ENCODE data around the gene AP5S1. TPM values are rescaled to one million over a fixed set of nuclear protein-coding genes. Genes with fewer than 3 reads are reported as not detected.

The AP5S1 gene
- total RNA-seq, 1 experiment from 2014 or later: 3.9 TPM

DNA sequence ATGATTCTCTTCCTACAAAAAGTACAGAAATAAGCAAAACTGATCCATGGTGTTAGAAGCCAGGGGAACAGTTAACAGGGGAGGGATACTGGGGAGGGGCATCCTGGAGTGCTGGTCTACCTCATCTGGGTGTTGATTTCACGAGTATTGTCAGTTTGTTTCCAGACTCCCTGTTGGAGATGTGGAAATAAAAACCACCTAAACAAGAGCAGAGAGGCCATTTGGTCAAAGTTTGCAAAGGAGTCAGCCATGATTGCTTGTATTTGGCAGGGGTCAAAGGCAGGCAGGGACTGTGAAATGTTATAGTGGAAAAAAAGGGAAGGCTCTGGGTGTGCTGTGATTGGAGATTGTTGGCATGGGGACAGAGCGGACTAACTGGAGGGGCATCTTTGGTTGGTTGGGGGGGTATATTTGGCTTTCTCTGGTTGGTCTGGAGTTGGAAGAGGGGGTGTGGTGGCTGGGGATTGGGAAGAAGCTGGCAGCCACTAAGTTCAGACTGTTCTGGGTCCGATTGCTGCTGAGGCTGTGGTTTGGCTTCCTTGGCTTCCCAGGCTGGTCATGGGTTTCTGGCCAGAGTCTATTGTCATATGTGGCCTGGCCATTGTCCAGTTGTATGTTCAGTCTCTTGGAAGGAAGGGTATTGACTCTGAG is 54.0 kb downstream of the AP5S1 start:
- H3T11ph ChIP-seq (ENCODE audit: low read length): no peak overlapping the region
- no peaks in the 10 kb centered on the region for H3K9me3 ChIP-seq (ENCODE audit: control insufficient read depth, low read depth, low read length)
- no peak for DNase-seq
- H2AK5ac ChIP-seq (ENCODE audit: insufficient read length, low read length): no peak overlapping the region
- no peaks in the 10 kb centered on the region for H3K9me3 Mint-ChIP-seq
- no peak overlapping the region for H3K4me2 ChIP-seq (ENCODE audit: insufficient read depth, insufficient read length, low read length)
- H3K4me3 Mint-ChIP-seq: no peak overlapping the region
- H3K27me3 ChIP-seq (ENCODE audit: insufficient read depth, low read length): no peaks in the 10 kb centered on the region
- no peak overlapping the region for H2BK20ac ChIP-seq (ENCODE audit: low read depth, low read length, poor library complexity, severe bottlenecking)
- H3K79me2 ChIP-seq (ENCODE audit: insufficient read depth, low read length): no peaks in the 10 kb centered on the region
- peaks cover 5% of the 10 kb centered on the region in 2 experiments; a peak in 3 of 4 replicates for H3K4me1 Mint-ChIP-seq
- H3K27ac Mint-ChIP-seq: no peak overlapping the region; a peak in 1 of 7 replicates
- H3K56ac ChIP-seq (ENCODE audit: insufficient read length, low read depth, low read length): no peak overlapping the region
- no CpG with 5 or more reads among the region's 3 CpGs for WGBS (ENCODE audit: extremely low coverage, insufficient read length, low lambda C conversion rate)
- H4K5ac ChIP-seq (ENCODE audit: insufficient read length, low read depth, low read length): no peak overlapping the region
- no peak overlapping the region for H4K91ac ChIP-seq (ENCODE audit: insufficient read length, low read depth, low read length)
- no peak overlapping the region for H2BK15ac ChIP-seq (ENCODE audit: low read depth, low read length)
- peaks cover 1% of the 10 kb centered on the region; the same call in 1 of the 2 replicates for H3K27me3 Mint-ChIP-seq (ENCODE audit: low read depth)
- no peak overlapping the region for H2BK120ac ChIP-seq (ENCODE audit: low read depth, low read length, poor library complexity, severe bottlenecking)
- H3K4ac ChIP-seq (ENCODE audit: low read depth, low read length): no peak overlapping the region
- no peak overlapping the region for H3K27ac ChIP-seq (ENCODE audit: insufficient read length, low read depth, low read length)
- H3K9ac ChIP-seq (ENCODE audit: extremely low read depth, insufficient read length, low read length): no peak overlapping the region
- no peak overlapping the region for H3K14ac ChIP-seq (ENCODE audit: insufficient read depth, low read length)
- H3K36me3 Mint-ChIP-seq (ENCODE audit: insufficient read depth in 1 of 3, low read depth in 3 of 3): peaks cover 6 to 22% (median 20%) of the 10 kb centered on the region in 3 experiments; a peak in 6 of 7 replicates
- H3K23ac ChIP-seq (ENCODE audit: insufficient read length, low read depth, low read length): no peak overlapping the region
- TF ChIP-seq, protein P1, sequence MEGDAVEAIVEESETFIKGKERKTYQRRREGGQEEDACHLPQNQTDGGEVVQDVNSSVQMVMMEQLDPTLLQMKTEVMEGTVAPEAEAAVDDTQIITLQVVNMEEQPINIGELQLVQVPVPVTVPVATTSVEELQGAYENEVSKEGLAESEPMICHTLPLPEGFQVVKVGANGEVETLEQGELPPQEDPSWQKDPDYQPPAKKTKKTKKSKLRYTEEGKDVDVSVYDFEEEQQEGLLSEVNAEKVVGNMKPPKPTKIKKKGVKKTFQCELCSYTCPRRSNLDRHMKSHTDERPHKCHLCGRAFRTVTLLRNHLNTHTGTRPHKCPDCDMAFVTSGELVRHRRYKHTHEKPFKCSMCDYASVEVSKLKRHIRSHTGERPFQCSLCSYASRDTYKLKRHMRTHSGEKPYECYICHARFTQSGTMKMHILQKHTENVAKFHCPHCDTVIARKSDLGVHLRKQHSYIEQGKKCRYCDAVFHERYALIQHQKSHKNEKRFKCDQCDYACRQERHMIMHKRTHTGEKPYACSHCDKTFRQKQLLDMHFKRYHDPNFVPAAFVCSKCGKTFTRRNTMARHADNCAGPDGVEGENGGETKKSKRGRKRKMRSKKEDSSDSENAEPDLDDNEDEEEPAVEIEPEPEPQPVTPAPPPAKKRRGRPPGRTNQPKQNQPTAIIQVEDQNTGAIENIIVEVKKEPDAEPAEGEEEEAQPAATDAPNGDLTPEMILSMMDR (conservative IDR thresholded peaks at IDR 0.05): no peak
- H4K8ac ChIP-seq (replicated peaks; ENCODE audit: insufficient read length, low read depth, low read length): no peak overlapping the region
- no peaks in the 10 kb centered on the region for H3K23me2 ChIP-seq (ENCODE audit: insufficient read length, low read depth, low read length, poor library complexity, severe bottlenecking)
- no peak overlapping the region for H2AFZ ChIP-seq (ENCODE audit: low read length)
- no peaks in the 10 kb centered on the region; the same call in 1 of the 2 replicates for H3K4me1 ChIP-seq (ENCODE audit: insufficient read depth, low read length)
- no peak overlapping the region for H2BK12ac ChIP-seq (ENCODE audit: insufficient read length, low read depth, low read length)
- H3K18ac ChIP-seq (ENCODE audit: insufficient read length, low read depth, low read length): no peak overlapping the region
- no peaks in the 10 kb centered on the region for H4K20me1 ChIP-seq (ENCODE audit: control insufficient read depth, insufficient read depth, insufficient read length)
- H3K79me1 ChIP-seq (ENCODE audit: insufficient read depth, low read depth, low read length, poor library complexity, severe bottlenecking): no peaks in the 10 kb centered on the region
- no peak overlapping the region for H2BK5ac ChIP-seq (ENCODE audit: insufficient read length, low read length)
